ENCODE results near the gene IL20. TPM values are rescaled to one million over a fixed set of nuclear protein-coding genes. Genes with fewer than 3 reads are reported as not detected.

IL20 gene
- total and polyA plus RNA-seq, 7 donors: not detected

DNA sequence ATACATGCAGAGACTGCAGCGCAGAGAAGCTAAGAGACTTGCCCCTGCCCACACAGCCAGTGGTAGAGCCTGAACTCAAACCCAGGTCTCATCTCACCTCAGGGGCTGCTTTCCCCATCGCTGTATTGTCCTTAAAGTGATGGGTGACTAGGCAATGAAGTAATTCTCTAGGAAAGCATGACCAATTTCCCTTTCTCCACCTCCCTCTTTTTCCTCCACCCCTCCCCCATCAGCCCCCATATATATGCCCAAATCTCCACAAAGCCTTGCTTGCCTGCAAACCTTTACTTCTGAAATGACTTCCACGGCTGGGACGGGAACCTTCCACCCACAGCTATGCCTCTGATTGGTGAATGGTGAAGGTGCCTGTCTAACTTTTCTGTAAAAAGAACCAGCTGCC lies 31.8 kb downstream of the IL20 start, which contains the start of gene IL24:
Gene IL24 (plus strand): TSS at position 269 of the 400 bp plus-strand sequence. CDS start 390 bp downstream, outside the sequence.
- H3K9me3 ChIP-seq: no peaks in the 10 kb centered on the region
- intact Hi-C loops (cut with DNase I): no loop called here
- no peaks in the 10 kb centered on the region for H3K36me3 ChIP-seq
- 77 to 88% methylated on average over 4 of the region's 4 CpGs for WGBS, 2 donors
- TF ChIP-seq POLR2A (IDR thresholded peaks at IDR 0.05): no peak
- TF ChIP-seq, protein P1, sequence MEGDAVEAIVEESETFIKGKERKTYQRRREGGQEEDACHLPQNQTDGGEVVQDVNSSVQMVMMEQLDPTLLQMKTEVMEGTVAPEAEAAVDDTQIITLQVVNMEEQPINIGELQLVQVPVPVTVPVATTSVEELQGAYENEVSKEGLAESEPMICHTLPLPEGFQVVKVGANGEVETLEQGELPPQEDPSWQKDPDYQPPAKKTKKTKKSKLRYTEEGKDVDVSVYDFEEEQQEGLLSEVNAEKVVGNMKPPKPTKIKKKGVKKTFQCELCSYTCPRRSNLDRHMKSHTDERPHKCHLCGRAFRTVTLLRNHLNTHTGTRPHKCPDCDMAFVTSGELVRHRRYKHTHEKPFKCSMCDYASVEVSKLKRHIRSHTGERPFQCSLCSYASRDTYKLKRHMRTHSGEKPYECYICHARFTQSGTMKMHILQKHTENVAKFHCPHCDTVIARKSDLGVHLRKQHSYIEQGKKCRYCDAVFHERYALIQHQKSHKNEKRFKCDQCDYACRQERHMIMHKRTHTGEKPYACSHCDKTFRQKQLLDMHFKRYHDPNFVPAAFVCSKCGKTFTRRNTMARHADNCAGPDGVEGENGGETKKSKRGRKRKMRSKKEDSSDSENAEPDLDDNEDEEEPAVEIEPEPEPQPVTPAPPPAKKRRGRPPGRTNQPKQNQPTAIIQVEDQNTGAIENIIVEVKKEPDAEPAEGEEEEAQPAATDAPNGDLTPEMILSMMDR (IDR thresholded peaks at IDR 0.05): no peak
- no peak within 1 kb of the TSS for H3K4me3 ChIP-seq
- no peaks in the 10 kb centered on the region for H3K27me3 ChIP-seq
- no peak for DNase-seq
- no peaks in the 10 kb centered on the region for H3K4me1 ChIP-seq
- no peak within 1 kb of the TSS for H3K27ac ChIP-seq

DNA sequence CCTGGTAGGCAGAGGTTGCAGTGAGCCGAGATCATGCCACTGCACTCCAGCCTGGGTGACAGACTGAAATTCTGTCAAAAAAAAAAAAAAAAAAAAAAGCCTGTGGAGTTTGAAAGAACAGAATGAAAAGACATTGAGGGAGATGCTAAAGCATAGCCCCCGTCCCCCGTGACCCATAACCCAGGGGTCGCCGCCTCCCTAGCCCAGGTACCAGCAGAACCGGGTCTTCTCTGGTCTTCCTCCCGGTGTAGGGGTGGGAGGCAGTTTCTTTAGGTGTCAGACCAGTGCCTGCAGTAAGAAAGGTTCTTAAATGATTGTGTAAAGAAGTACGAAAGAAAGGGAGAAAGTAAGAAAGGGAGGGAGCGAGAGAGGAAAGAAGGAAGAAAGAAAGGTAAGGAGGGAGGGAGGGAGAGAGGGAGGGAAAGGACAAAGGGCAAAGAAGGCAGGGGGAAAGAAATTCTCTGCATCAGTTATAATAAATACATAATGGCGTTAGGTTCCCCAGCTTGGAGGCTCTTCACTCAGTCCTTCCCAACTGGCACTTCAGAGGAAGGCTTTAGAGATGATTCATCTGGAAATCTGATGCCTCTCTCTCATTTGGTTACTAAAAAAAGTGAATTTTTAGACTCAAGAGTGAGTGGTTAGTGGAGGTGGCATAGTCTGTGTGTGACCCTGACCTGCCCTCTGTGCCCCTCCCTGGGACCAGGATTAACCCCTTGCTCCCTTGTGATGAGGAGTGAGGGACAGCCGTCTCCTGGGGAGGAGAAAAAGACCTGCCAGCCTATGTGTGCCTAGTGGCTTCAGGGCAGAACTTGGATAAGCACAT lies 32.9 kb downstream of the IL20 start:
- no peak for DNase-seq
- no peak overlapping the region for H3K27ac ChIP-seq
- H3K9me3 ChIP-seq: no peaks in the 10 kb centered on the region
- TF ChIP-seq POLR2A (IDR thresholded peaks at IDR 0.05): no peak
- H3K36me3 ChIP-seq: no peaks in the 10 kb centered on the region
- no peak overlapping the region for H3K4me3 ChIP-seq
- 75 to 88% methylated on average over 11 of the region's 11 CpGs for WGBS, 2 donors
- intact Hi-C loops (cut with DNase I): no loop called here
- no peaks in the 10 kb centered on the region for H3K4me1 ChIP-seq
- no peaks in the 10 kb centered on the region for H3K27me3 ChIP-seq

GRCh38 chr1:206898915-206899431 lies 33.5 kb downstream of the IL20 start:
- TF ChIP-seq, protein P1 (IDR thresholded peaks at IDR 0.05): no peak
- no peak for TF ChIP-seq POLR2AphosphoS5 (IDR thresholded peaks at IDR 0.05)
- no peak for TF ChIP-seq EP300 (IDR thresholded peaks at IDR 0.05)
- TF ChIP-seq POLR2A (IDR thresholded peaks at IDR 0.05): no peak
- Histone ChIP-seq H3K4me1 (no peaks in the 10 kb centered on the region), H3K36me3 (no peaks in the 10 kb centered on the region), H3K27me3 (no peaks in the 10 kb centered on the region), H3K4me3 (no peak overlapping the region), H3K9me3 (no peaks in the 10 kb centered on the region), H3K27ac (no peak overlapping the region)
- WGBS, 2 donors: 84 to 90% methylated on average over 13 of the region's 13 CpGs
- intact Hi-C loops (cut with DNase I): no loop called here
- no peak for DNase-seq

DNA sequence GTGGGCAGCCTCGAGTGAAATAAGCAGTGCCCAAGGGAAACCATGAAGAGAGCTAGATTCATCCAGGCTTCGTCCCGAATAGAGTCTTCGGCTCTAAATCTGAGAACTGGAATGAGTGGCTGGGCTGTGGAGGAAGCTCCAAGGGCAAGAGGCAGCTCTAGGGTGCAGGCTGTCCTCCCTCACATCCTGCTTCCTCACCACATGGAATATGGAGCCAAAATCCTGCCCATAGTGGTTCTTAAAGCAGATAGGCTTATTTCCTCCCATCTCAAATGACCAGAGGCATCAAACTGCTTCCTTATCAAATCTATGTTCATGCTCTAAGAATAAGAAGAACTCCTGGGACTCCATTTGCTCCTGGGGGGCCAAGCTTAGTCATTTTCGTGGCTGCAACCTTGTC lies 34.3 kb downstream of the IL20 start:
- intact Hi-C loops (cut with DNase I): no loop called here
- DNase-seq: no peak
- no peaks in the 10 kb centered on the region for H3K27me3 ChIP-seq
- no peak for TF ChIP-seq POLR2A (IDR thresholded peaks at IDR 0.05)
- TF ChIP-seq EP300 (IDR thresholded peaks at IDR 0.05): no peak
- TF ChIP-seq, protein P1 (IDR thresholded peaks at IDR 0.05): no peak
- no peak for TF ChIP-seq POLR2AphosphoS5 (IDR thresholded peaks at IDR 0.05)
- no peaks in the 10 kb centered on the region for H3K36me3 ChIP-seq
- no peak overlapping the region for H3K27ac ChIP-seq
- WGBS, 2 donors: 79 to 94% methylated on average over 5 of the region's 5 CpGs
- H3K4me1 ChIP-seq: no peaks in the 10 kb centered on the region
- H3K4me3 ChIP-seq: no peak overlapping the region
- H3K9me3 ChIP-seq: no peaks in the 10 kb centered on the region

- DNase-seq: no peak
- Histone ChIP-seq H3K36me3 (no peaks in the 10 kb centered on the region), H3K4me3 (no peak overlapping the region), H3K27ac (no peak overlapping the region), H3K27me3 (no peaks in the 10 kb centered on the region), H3K4me1 (no peaks in the 10 kb centered on the region), H3K9me3 (no peaks in the 10 kb centered on the region)
- 88 to 90% methylated on average over 7 of the region's 7 CpGs for whole genome bisulfite sequencing, 2 donors
- TF ChIP-seq POLR2A (IDR thresholded peaks at IDR 0.05) (no peak), POLR2AphosphoS5 (IDR thresholded peaks at IDR 0.05) (no peak), EP300 (IDR thresholded peaks at IDR 0.05) (no peak)
- TF ChIP-seq, protein P1 (IDR thresholded peaks at IDR 0.05): no peak
- intact Hi-C loops (cut with DNase I): no loop called here
Observed at GRCh38 chr1:206900149-206900548, 34.7 kb downstream of the IL20 start.

Data from sigmoid colon (tissue), 7 donors.